GM13977 (cell line): ENCODE measurements around the gene SLC17A1.
"Not testable (repeated sequence)": the region's sequence is repeated elsewhere in the genome, so short reads cannot be mapped to it uniquely, and the experiment has no call there.

ENCODE experiments used
- DNase-seq: peaks from one replicate; pipeline ENCODE4 v3.0.0; 2012; ENCODE audit warnings: low spot score
- CTCF ChIP-seq: IDR thresholded peaks from 2 replicates; pipeline ENCODE4 v1.5.1; 2012; ENCODE audit warnings: mild to moderate bottlenecking, control low read depth; ENCODE audit not compliant: insufficient read depth; ENCODE audit errors: extremely low read depth, missing control alignments
- in situ Hi-C: fragments of 300-500 bp; cut with MboI; formaldehyde crosslinking; loops from one replicate; pipeline ENCODE4 v1.12.0; 2022; ENCODE audit warnings: low sequenced_read_pairs, low pct_unique_long_range_greater_than_20kb, mixed read lengths, inconsistent platforms; ENCODE audit not compliant: unreplicated experiment

SLC17A1 gene

GRCh38 chr6:25749837-25750236 is 82.0 kb downstream of the SLC17A1 start:
- TF ChIP-seq CTCF = no peak
- DNase-seq = no peak
- in situ Hi-C loops = no loop called here

GRCh38 chr6:25748601-25749517 is 83.0 kb downstream of the SLC17A1 start:
- in situ Hi-C loops, DNase-seq: not testable (repeated sequence)

GRCh38 chr6:25748049-25748448 is 83.8 kb downstream of the SLC17A1 start:
- in situ Hi-C loops = no loop called here
- DNase-seq = no peak
- TF ChIP-seq CTCF = no peak

- in situ Hi-C loops = no loop called here
- TF ChIP-seq CTCF = no peak
Observed at GRCh38 chr6:25747477-25747876, 84.4 kb downstream of the SLC17A1 start.

GRCh38 chr6:25746968-25747367 is 84.9 kb downstream of the SLC17A1 start:
- DNase-seq = no peak
- no peak for TF ChIP-seq CTCF
- in situ Hi-C loops = no loop called here

More at GRCh38 chr6:25747477-25747876, 84.4 kb downstream of the SLC17A1 start:
- no peak for DNase-seq

- no peak for DNase-seq
- TF ChIP-seq CTCF = no peak
- in situ Hi-C loops = no loop called here
Observed at GRCh38 chr6:25745836-25746235, 86.0 kb downstream of the SLC17A1 start.

GRCh38 chr6:25743868-25744267 is 88.0 kb downstream of the SLC17A1 start:
- TF ChIP-seq CTCF = no peak
- in situ Hi-C loops = no loop called here
- DNase-seq = no peak
